LoVo (cell line): ENCODE measurements around the gene SLC24A5.

Source experiments
- DNase-seq: peaks from one replicate; pipeline ENCODE4 v3.0.0-alpha.2; 2016; ENCODE audit warnings: low spot score

Gene SLC24A5

DNA sequence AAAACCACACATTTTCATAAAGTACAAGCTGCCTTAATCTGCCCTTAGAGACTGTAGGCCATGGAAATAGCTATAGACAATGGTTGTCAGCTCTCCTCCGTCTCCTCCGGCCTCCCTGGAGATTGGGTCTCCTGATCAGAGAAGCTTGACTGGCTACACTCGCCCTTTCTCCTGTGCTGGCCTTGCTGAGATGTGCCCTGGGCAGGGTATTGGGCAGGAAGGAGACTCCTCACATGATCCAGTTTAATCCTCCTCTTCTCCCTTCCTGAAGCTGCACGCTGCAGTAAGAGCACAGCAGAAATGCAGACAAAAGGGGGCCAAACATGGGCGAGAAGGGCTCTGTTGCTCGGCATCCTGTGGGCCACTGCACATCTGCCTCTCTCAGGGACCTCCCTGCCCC lies at the start of gene SLC24A5:
Gene SLC24A5 (plus strand): TSS at position 246 of the 400 bp plus-strand sequence. CDS start 55 bp downstream, at position 301.
- DNase-seq = no peak

GRCh38 chr15:48072941-48073340 lies 47.8 kb upstream of the SLC24A5 start:
- DNase-seq = no peak

- DNase-seq = no peak
Measured at GRCh38 chr15:48073881-48074280, 46.9 kb upstream of the SLC24A5 start.

DNA sequence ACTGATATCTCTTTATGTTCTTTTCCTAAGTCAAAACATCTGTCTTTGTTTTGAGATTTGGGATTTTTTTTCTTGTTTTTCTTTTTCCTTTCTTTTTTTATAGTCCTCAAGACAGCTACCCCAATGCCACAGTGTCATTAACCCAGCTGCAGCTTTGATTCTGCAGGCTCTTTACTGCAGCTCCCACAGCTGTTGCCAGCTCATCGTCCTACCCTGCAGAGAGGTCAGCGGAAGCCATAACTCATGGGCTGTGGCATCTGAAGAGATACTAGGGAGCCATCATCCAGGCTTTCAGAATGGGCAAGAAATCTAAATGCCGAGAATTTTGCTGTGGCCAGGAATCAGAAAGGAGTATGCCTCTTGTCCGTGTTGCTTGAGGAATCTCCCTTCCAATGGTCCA lies 44.3 kb upstream of the SLC24A5 start:
- DNase-seq = no peak

GRCh38 chr15:48077616-48078184 lies 43.1 kb upstream of the SLC24A5 start:
- DNase-seq = no peak

DNA sequence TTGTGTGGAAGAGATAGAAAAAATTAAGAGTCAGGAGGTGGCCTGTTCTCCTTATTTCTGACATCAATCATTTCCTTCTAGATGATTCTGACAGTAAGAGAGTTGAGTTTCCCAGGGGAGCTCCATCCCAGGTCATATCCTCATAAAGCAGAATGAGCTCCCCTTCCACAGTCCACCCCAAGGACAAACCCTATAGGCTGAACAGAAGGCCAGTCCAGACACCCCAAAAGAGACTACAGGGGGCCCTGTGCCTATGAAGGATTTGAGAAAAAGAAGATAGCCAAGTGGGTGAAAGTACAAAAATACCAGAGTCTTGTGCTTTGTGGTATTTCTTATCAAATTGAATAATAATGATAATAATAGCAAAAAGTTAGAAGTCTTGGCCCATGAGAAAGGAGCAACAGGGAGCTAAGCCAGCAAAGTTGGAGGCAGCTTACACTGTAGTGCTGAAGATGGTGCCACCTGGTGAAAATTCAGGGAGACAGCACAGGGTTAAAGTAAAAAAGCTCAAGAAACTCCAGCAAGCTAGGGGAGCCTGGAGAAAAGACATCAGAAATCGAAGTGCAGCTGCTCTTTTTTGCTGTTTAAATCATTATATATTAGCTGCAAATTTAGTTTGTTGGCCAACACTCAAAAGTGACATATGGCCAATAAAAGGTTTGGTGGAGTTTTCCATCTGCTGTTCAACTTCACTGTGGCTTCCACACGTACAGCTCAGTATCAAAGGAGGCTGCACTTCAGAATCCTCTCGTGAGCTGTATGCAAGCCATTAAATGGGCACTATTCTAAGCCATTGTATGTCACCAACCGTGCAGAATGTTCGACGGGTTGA lies 35.8 kb upstream of the SLC24A5 start:
- DNase-seq = peak; percentile 28

DNA sequence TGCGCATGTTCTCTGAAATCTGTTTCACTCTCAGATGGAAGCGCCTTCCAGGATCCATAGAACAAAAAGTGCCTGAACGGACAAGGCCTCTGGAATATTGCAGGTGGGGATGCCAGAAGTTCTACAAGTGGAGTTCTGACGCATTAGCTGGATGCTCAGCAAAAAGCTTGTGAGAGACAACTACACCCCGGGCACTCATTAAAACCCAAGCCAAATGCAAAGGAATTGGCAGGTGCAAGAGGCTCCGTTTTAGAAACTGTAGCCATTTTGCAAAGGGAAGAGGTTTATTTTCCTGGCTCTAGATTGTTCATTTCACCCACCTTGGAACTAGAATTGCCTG lies 35.2 kb upstream of the SLC24A5 start:
- DNase-seq = no peak

DNA sequence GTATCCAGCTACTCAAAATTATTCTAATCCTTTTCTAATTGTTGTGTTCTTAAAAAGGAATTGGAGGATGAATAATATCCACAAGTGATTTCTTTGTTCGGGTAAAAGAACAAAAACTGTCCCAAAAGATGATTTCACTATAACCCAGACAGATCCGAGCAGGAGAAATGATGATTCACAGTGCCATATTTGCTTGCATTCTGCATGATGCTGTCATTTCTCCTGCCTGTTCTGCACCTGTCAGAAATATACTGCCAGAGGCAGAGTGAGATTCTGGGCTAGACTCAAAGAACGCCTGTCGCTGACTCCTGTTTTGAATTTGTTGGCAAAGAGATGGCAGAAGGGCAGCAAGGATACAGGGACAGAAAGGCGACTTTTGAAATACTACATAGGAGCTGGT lies 34.7 kb upstream of the SLC24A5 start:
- no peak for DNase-seq

DNA sequence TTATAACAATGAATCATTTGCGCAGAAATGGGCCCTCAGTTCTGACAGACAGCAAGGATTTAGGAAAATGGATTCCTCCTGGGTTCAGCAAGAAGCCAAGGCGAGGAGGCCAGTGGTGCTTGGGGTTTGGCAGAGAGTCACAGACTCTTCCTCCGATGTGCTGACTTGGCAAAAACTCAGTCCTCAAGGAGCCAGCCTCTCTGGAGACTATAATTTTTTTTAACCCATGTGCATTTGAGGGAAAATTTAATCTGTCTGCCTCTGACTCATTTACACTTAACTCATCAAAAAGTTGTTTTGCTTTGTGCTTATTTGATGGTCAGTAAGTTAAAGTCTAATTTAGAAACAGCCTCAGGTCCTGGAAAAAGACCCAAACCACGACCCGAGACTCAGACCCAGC lies 34.2 kb upstream of the SLC24A5 start:
- no peak for DNase-seq

DNA sequence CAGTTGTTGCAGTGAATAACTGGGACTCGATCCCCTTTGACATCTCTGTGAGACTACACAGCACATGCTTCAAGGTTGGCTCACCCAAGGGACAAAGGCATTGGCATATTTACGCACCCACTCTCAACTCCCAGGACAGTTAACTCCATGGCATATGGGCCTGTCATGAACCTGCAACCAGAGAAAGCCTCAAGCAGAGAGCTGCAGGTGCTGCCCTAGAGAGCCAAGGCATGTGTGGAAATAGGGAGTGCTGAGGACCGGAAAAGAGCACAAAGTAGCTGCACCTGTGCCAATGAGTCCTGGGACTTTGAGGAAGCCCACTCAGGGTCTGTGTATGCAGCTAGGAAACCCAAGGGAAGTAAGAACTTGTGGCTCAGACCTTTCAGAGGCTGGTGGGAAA lies 32.9 kb upstream of the SLC24A5 start:
- DNase-seq = no peak

GRCh38 chr15:48089702-48090101 lies 31.1 kb upstream of the SLC24A5 start:
- DNase-seq = no peak

- no peak for DNase-seq
Measured at GRCh38 chr15:48090115-48090514, 30.7 kb upstream of the SLC24A5 start.

GRCh38 chr15:48090666-48091065 lies 30.1 kb upstream of the SLC24A5 start:
- DNase-seq = no peak

DNA sequence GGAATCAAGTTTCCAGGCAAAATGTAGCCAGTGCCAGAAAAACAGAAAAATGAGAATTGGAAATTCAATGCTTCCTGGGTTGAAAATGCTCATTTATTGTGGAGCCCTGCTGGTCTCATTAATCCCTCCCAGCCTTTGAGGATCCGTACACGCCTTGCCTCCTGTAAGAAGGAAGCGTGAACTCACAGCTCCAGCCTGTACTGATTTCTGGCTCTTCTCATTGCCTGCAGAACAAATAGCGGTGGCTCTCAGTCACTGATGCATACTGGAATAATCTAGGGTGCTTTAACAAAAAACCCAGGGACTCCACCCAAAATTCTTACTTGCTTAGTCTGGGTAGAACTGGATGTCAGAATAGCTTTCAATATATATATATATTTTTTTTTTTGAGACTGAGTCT lies 29.3 kb upstream of the SLC24A5 start:
- DNase-seq = no peak

- no peak for DNase-seq
Measured at GRCh38 chr15:48096355-48096786, 24.4 kb upstream of the SLC24A5 start.

GRCh38 chr15:48096813-48097212 lies 24.0 kb upstream of the SLC24A5 start:
- no peak for DNase-seq

GRCh38 chr15:48097264-48097663 lies 23.5 kb upstream of the SLC24A5 start:
- DNase-seq = no peak

DNA sequence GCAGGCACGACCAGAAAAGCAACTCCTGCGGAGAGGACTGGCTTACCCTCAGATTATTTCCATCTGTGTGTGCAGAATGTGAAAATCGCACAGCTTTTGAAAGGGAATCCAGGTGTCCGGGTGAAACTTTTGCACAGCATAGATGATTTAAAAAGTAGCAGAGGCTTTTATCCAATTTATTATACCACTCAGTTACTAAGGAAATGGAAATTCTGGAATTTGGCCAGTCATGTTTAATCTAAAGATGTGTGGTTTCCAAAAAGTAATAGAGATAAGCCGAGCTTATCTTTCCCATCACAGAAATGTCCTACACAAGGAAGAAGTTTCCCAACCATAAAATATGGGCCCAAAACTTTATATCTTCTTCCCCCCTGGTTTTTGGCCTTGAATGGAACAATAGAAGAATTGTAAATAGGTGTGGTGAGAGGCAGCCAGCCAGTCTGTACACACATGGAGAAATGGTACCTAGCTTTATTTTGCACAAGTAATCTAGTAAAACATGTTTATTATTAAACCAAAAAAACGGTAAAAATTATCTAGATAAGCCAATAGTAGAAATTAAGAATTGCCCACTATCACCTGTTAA lies 19.3 kb upstream of the SLC24A5 start:
- DNase-seq = no peak

DNA sequence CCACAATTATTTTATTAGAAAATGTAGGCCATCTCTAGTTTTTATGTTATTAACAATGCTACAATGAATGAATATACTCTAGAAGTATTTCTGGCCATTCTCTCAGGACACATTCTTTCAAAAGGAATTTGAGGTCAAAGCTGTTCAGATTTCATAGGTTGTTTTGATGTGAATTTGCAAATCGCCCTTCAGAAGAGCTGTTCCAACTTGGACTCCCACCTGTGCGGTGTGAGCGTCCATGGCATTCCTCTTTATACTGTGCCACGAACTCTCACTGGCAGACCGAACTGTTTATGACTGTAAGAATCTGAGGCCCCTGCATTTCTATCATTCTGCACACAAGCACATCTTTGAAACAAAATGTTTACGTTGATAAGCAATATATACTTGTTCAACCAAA lies 18.6 kb upstream of the SLC24A5 start:
- DNase-seq = no peak

GRCh38 chr15:48103647-48104046 lies 17.1 kb upstream of the SLC24A5 start:
- no peak for DNase-seq

GRCh38 chr15:48105936-48106335 lies 14.9 kb upstream of the SLC24A5 start:
- DNase-seq = no peak

DNA sequence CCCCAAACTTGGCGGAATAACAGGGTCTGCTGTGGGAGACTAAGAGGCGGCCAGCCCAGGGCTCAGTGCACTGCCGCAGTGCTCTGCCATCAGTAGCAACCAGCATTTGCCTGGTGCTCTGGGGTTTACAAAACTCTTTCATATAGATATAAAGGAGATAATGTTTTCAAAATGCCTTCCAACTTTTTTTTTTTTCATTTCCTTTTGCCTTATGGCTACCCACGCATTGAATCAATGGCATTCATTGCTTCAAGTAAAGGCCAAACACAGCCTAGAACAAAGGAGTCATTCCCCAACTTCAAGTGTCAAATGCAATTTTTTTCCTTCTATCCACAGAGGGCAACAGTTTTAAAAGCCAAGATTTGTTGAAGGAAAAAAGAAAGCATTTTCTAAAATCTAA lies 11.6 kb upstream of the SLC24A5 start:
- DNase-seq = no peak

DNA sequence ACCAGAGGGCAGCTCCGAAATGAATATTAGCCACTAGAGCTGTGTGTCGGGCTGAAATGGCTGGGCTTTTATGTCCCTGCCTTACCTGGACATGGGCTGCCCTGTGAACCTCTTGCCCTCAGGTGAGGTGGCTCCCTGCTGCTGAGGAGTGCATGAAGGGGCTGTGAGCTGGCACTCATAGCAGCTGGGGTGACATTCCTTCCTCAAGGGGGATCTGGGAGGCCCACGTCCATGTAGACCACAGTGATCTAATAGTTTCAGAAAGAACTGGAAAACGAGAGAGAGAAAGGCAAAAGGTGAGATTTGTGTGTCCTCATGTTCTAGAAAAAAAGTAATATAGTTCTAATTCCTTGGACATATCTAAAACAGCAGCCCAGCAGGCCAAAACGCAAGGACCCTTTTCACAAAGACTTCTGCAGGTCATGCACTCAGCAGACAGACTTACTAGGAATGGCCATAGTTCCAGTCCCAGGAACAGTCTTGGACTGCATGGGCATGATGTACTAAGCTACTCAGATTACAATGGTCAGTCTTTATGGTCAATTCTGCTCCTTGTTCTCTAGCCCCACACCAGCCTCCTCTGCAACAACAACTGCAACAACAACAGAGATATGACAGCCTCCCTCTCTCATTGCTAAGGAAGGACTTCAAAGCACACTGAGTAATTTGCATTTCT lies 10.8 kb upstream of the SLC24A5 start:
- DNase-seq = no peak
